Measurements from ENCODE around the gene ASCL4.
"Not testable (repeated sequence)": the region's sequence is repeated elsewhere in the genome, so short reads cannot be mapped to it uniquely, and the experiment has no call there.

Gene ASCL4

GRCh38 chr12:107774349-107775029, at the start of gene ASCL4:
ASCL4 (plus strand) TSS chr12:107774704; CDS start chr12:107775219, 515 bp downstream.
- no peak within 1 kb of the TSS for H3K27ac ChIP-seq
- DNase-seq (ENCODE audit: low read depth, low spot score) = no peak

GRCh38 chr12:107727327-107727726, 47.2 kb upstream of the ASCL4 start:
- not testable (repeated sequence) for H3K27ac ChIP-seq; DNase-seq (ENCODE audit: low read depth, low spot score)

- DNase-seq (ENCODE audit: low read depth, low spot score); H3K27ac ChIP-seq: not testable (repeated sequence)
Measured at GRCh38 chr12:107727742-107728141, 46.8 kb upstream of the ASCL4 start.

GRCh38 chr12:107730618-107731341, 43.7 kb upstream of the ASCL4 start:
- no peak for DNase-seq (ENCODE audit: low read depth, low spot score)
- peak overlapping the region; percentile 30 for H3K27ac ChIP-seq

GRCh38 chr12:107731366-107731765, 43.1 kb upstream of the ASCL4 start:
- DNase-seq (ENCODE audit: low read depth, low spot score) = no peak
- H3K27ac ChIP-seq = peak overlapping the region; percentile 30

GRCh38 chr12:107732365-107732764, 42.1 kb upstream of the ASCL4 start:
- H3K27ac ChIP-seq = peak overlapping the region; percentile 30
- DNase-seq (ENCODE audit: low read depth, low spot score) = no peak

GRCh38 chr12:107734139-107734538, 40.4 kb upstream of the ASCL4 start:
- H3K27ac ChIP-seq = no peak overlapping the region
- DNase-seq (ENCODE audit: low read depth, low spot score) = no peak

- no peak for DNase-seq (ENCODE audit: low read depth, low spot score)
- no peak overlapping the region for H3K27ac ChIP-seq
Measured at GRCh38 chr12:107735763-107736162, 38.7 kb upstream of the ASCL4 start.

- no peak for DNase-seq (ENCODE audit: low read depth, low spot score)
- no peak overlapping the region for H3K27ac ChIP-seq
Measured at GRCh38 chr12:107736914-107737313, 37.6 kb upstream of the ASCL4 start.

- DNase-seq (ENCODE audit: low read depth, low spot score) = peak; percentile 27
- H3K27ac ChIP-seq = peak overlapping the region; percentile 97
Measured at GRCh38 chr12:107748472-107748871, 26.0 kb upstream of the ASCL4 start.

- peak overlapping the region; percentile 97 for H3K27ac ChIP-seq
- peak; percentile 68 for DNase-seq (ENCODE audit: low read depth, low spot score)
Measured at GRCh38 chr12:107749083-107749482, 25.4 kb upstream of the ASCL4 start.

- H3K27ac ChIP-seq = peak overlapping the region; percentile 85
- DNase-seq (ENCODE audit: low read depth, low spot score) = peak; percentile 65
Measured at GRCh38 chr12:107759410-107759809, 15.1 kb upstream of the ASCL4 start.

- H3K27ac ChIP-seq = peak overlapping the region; percentile 85
- DNase-seq (ENCODE audit: low read depth, low spot score) = no peak
Measured at GRCh38 chr12:107760207-107760808, 14.2 kb upstream of the ASCL4 start.

- peak within 1 kb of the TSS; percentile 85 for H3K27ac ChIP-seq
- peak; percentile 63 for DNase-seq (ENCODE audit: low read depth, low spot score)
Measured at GRCh38 chr12:107760809-107761501, 13.5 kb upstream of the ASCL4 start, which contains the start of gene PRDM4. PRDM4 (minus strand) TSS chr12:107761137; CDS start chr12:107760515, 622 bp downstream.

- H3K27ac ChIP-seq = no peak overlapping the region
- DNase-seq (ENCODE audit: low read depth, low spot score) = no peak
Measured at GRCh38 chr12:107761502-107761904, 13.0 kb upstream of the ASCL4 start.

- no peak for DNase-seq (ENCODE audit: low read depth, low spot score)
- no peak overlapping the region for H3K27ac ChIP-seq
Measured at GRCh38 chr12:107762874-107763273, 11.6 kb upstream of the ASCL4 start.

GRCh38 chr12:107764626-107765025, 9.9 kb upstream of the ASCL4 start:
- no peak overlapping the region for H3K27ac ChIP-seq
- no peak for DNase-seq (ENCODE audit: low read depth, low spot score)

GRCh38 chr12:107765316-107765715, 9.2 kb upstream of the ASCL4 start:
- no peak for DNase-seq (ENCODE audit: low read depth, low spot score)
- H3K27ac ChIP-seq = no peak overlapping the region

- no peak for DNase-seq (ENCODE audit: low read depth, low spot score)
- H3K27ac ChIP-seq = no peak overlapping the region
Measured at GRCh38 chr12:107767466-107767865, 7.0 kb upstream of the ASCL4 start.

- DNase-seq (ENCODE audit: low read depth, low spot score) = no peak
- no peak overlapping the region for H3K27ac ChIP-seq
Measured at GRCh38 chr12:107775093-107775721, 703 bp downstream of the ASCL4 start.
